B cell (primary cell): Measurements from ENCODE around the gene CIAPIN1.

ENCODE experiments used
- CTCF ChIP-seq: fragments of 200-600 bp; IDR thresholded peaks from one replicate; pipeline ENCODE4 v1.8.0; 2022; ENCODE audit warnings: antibody characterized with exemption, mild to moderate bottlenecking
- EZH2 ChIP-seq: IDR thresholded peaks from 2 replicates; pipeline ENCODE4 v1.6.1; 2012; ENCODE audit warnings: borderline replicate concordance, low read depth, mild to moderate bottlenecking, moderate library complexity, low read length; ENCODE audit not compliant: insufficient read depth, poor library complexity, severe bottlenecking

GRCh38 chr16:57422026-57422944 lies 24.9 kb downstream of the CIAPIN1 start:
- no peak for TF ChIP-seq CTCF
- TF ChIP-seq EZH2: no peak
